WI38 (cell line): ENCODE measurements around the gene ACAT2.
"Not testable (repeated sequence)": the region's sequence is repeated elsewhere in the genome, so short reads cannot be mapped to it uniquely, and the experiment has no call there.

Experiments used
- H3K4me3 ChIP-seq: 2 replicates; pipeline ENCODE4 v1.5.1; 2011; ENCODE audit warnings: low read depth, mild to moderate bottlenecking, control low read depth, low read length
- TF ChIP-seq, protein P1 (sequence below): IDR thresholded peaks from 2 replicates; pipeline ENCODE4 v1.5.1; 2012; ENCODE audit warnings: low read depth, mild to moderate bottlenecking, control low read depth, low read length

ACAT2 gene

GRCh38 chr6:159736908-159737307, 24.9 kb upstream of the ACAT2 start:
- TF ChIP-seq, protein P1, sequence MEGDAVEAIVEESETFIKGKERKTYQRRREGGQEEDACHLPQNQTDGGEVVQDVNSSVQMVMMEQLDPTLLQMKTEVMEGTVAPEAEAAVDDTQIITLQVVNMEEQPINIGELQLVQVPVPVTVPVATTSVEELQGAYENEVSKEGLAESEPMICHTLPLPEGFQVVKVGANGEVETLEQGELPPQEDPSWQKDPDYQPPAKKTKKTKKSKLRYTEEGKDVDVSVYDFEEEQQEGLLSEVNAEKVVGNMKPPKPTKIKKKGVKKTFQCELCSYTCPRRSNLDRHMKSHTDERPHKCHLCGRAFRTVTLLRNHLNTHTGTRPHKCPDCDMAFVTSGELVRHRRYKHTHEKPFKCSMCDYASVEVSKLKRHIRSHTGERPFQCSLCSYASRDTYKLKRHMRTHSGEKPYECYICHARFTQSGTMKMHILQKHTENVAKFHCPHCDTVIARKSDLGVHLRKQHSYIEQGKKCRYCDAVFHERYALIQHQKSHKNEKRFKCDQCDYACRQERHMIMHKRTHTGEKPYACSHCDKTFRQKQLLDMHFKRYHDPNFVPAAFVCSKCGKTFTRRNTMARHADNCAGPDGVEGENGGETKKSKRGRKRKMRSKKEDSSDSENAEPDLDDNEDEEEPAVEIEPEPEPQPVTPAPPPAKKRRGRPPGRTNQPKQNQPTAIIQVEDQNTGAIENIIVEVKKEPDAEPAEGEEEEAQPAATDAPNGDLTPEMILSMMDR, result no peak
- no peak overlapping the region for H3K4me3 ChIP-seq

DNA sequence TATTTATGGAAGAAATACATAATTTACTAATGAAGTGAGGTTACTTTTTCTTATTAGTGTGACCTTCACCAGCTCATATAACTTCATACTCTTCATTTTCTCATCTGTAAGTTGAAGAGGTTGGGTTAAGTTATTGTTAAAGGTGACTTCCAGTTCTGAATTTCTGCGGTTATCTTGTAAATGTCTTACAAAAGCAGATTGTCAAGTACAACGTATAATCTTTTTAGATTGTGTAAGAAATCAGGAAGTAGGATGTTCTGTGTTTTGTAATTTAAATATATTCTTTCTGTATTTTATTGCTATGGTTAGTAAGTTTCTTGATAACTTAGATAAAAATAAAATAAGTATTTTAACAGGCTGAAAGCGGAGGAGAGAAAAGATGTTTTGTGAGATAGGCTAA, 22.5 kb upstream of the ACAT2 start:
- TF ChIP-seq, protein P1, result no peak
- no peak overlapping the region for H3K4me3 ChIP-seq

DNA sequence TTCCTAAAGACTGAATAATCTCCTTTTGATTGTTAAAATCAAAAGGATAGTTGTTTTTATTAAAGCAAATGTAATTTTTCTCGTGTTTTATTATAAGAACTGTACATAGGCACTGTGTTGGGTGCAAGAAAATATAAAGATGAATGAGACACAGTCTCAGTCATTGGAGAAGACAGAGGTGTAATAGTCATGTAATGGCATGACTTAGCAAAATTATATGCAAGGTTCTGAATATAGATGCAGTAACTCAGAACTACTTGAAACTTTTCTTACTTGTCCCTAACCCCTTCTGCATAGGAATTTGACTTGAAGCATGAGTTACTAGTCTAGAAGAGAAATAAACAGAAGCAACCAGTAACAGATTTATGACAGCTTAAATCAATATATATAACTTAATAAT, 19.7 kb upstream of the ACAT2 start:
- H3K4me3 ChIP-seq, result no peak overlapping the region
- TF ChIP-seq, protein P1, result no peak

DNA sequence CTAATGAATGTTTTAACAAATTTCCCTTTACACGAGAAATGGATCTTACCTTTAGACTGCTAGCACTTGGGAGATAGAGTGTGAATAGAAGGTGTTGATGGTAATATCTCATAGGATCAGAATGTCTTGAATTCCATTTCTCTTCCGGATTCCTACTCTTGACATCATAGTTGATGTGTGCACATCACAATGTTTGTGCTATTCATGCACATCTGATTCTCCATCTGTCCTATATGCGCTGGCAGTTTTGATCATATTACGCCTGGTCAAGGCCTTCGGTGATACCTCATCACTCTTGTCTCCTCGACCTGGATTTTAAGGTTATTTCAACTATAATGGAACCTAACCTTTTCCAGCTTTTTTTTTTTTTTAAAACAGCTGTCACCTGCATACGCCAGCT, 16.8 kb upstream of the ACAT2 start:
- TF ChIP-seq, protein P1, result no peak

DNA sequence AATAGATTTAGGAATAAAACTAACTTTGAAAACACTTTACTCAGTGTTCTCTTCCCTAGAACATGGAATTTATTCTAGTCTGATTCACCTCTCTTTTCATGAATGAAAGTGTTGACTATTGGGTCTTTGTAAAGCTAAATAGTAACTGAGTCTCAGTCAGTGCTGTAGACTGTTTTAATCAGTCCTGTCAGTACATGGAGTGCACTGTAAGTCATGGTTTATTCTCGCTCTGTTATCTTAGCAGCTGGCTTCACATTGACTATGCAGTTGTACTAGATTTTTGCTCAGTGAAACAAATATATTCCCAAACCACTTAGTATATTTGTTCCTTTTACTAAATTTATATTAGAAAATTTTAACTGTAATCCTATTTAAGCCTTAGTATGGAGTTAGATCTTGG, 15.1 kb upstream of the ACAT2 start:
- TF ChIP-seq, protein P1, result no peak
- no peak overlapping the region for H3K4me3 ChIP-seq

More for the DNA sequence above, 16.8 kb upstream of the ACAT2 start:
- H3K4me3 ChIP-seq, result no peak overlapping the region

- H3K4me3 ChIP-seq, result not testable (repeated sequence)
These were observed 13.7 kb upstream of the ACAT2 start for GRCh38 chr6:159748127-159748526.

GRCh38 chr6:159751448-159751847, 10.4 kb upstream of the ACAT2 start:
- H3K4me3 ChIP-seq, result no peak overlapping the region
- TF ChIP-seq, protein P1, result no peak

DNA sequence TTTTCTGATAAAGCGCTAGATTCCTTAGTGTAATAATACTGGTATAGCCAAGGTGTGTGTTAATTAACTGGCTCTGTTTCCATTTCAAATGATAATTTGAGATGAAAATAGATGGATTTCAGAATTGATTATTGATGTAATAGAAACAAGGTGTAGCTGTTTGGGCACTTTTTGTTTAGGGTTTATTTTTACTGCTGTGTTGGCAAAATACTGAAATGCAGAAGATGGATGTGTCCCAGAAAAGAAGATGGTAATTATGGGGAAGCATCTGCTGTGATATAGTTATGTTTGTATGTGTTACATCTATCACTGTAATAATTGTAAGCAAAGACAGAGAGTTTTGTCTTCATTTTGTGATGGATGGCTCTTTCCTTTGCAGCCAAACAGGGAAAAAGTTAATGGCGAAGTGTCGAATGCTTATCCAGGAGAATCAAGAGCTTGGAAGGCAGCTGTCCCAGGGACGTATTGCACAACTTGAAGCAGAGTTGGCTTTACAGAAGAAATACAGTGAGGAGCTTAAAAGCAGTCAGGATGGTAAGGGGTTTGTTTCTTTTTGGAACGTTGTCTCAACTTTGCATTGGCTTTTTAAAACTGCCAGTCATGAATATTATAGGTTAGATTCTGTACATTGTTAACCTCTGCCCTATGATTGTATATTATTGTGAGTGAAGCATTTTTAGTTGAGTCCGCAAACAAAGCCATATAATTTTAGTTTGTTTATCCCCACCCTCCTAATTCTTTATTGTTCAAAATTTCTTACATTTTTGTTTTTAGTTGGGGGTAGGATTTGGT, 8.6 kb upstream of the ACAT2 start:
- no peak overlapping the region for H3K4me3 ChIP-seq
- TF ChIP-seq, protein P1, result no peak
